Keratinocyte (primary cell): Measurements from ENCODE around the gene AUH. TPM values are rescaled to one million over a fixed set of nuclear protein-coding genes. Genes with fewer than 3 reads are reported as not detected.

Source experiments
- DNase-seq: peaks from one replicate; pipeline ENCODE4 v3.0.0-alpha.2; 2011; ENCODE audit warnings: low read depth, missing footprints, low spot score
- FAIRE-seq: peaks from 2 replicates; lab custom pipeline; 2011; peaks lifted over from hg19 to GRCh38; lab: Jason Lieb, UNC
- H2AFZ ChIP-seq: 2 replicates; pipeline ENCODE4 v1.6.0; 2012; ENCODE audit warnings: low read length, control low read depth, inconsistent platforms; ENCODE audit not compliant: control insufficient read depth
- H3K27ac ChIP-seq: 2 replicates; pipeline ENCODE4 v1.5.1; 2011; ENCODE audit warnings: low read length; ENCODE audit not compliant: control insufficient read depth, insufficient read depth
- H3K27me3 ChIP-seq: 3 replicates; pipeline ENCODE4 v1.6.0; 2011; ENCODE audit warnings: low read length; ENCODE audit not compliant: control insufficient read depth, insufficient read depth; ENCODE audit errors: extremely low read depth
- H3K36me3 ChIP-seq, 2 experiments: 2 replicates in 1 of 2; 3 replicates in 1 of 2; pipeline ENCODE4 v1.5.1; 2011; ENCODE audit warnings: low read length in 2 of 2, mild to moderate bottlenecking in 1 of 2; ENCODE audit not compliant: control insufficient read depth in 2 of 2, insufficient read depth in 2 of 2; ENCODE audit errors: extremely low read depth in 1 of 2
- H3K4me1 ChIP-seq: 3 replicates; pipeline ENCODE4 v1.5.1; 2011; ENCODE audit warnings: low read length; ENCODE audit not compliant: control insufficient read depth, insufficient read depth; ENCODE audit errors: extremely low read depth
- H3K4me2 ChIP-seq: 3 replicates; pipeline ENCODE4 v1.6.0; 2011; ENCODE audit warnings: low read depth, low read length; ENCODE audit not compliant: control insufficient read depth, insufficient read depth; ENCODE audit errors: extremely low read depth
- H3K4me3 ChIP-seq, 3 experiments: fragments of 200-600 bp in 1 of 3; sonication (generic) in 1 of 3; 2 replicates in 2 of 3; 3 replicates in 1 of 3; pipeline ENCODE4 v1.5.1; 2011 to 2016; ENCODE audit warnings: low read length in 3 of 3, mild to moderate bottlenecking in 3 of 3, control low read depth in 2 of 3, inconsistent platforms in 1 of 3, low read depth in 1 of 3, mixed read lengths in 1 of 3, mixed run types in 1 of 3, moderate library complexity in 1 of 3; ENCODE audit not compliant: control insufficient read depth in 2 of 3, insufficient read depth in 2 of 3; ENCODE audit errors: extremely low read depth in 1 of 3
- H3K79me2 ChIP-seq: 2 replicates; pipeline ENCODE4 v1.6.0; 2012; ENCODE audit warnings: low read length; ENCODE audit not compliant: control insufficient read depth, insufficient read depth
- H3K9ac ChIP-seq: 3 replicates; pipeline ENCODE4 v1.6.0; 2011; ENCODE audit warnings: low read length; ENCODE audit not compliant: control insufficient read depth, insufficient read depth; ENCODE audit errors: extremely low read depth
- H3K9me1 ChIP-seq: 3 replicates; pipeline ENCODE4 v1.6.0; 2011; ENCODE audit warnings: low read length; ENCODE audit not compliant: control insufficient read depth, insufficient read depth; ENCODE audit errors: extremely low read depth
- H3K9me3 ChIP-seq: 2 replicates; pipeline ENCODE4 v1.5.1; 2012; ENCODE audit warnings: low read depth, low read length; ENCODE audit not compliant: control insufficient read depth
- H4K20me1 ChIP-seq: 3 replicates; pipeline ENCODE4 v1.6.0; 2011; ENCODE audit warnings: low read length; ENCODE audit not compliant: control insufficient read depth, insufficient read depth; ENCODE audit errors: extremely low read depth
- CTCF ChIP-seq, 3 experiments: IDR thresholded peaks in 1 of 3; conservative IDR thresholded peaks in 1 of 3; optimal IDR thresholded peaks in 1 of 3; 2 replicates in 2 of 3; 3 replicates in 1 of 3; pipeline versions ENCODE3 to v1.5.1; 2011; ENCODE audit warnings: low read length in 3 of 3, mild to moderate bottlenecking in 3 of 3, moderate library complexity in 2 of 3, control low read depth in 1 of 3, inconsistent platforms in 1 of 3; ENCODE audit not compliant: insufficient read depth in 2 of 3; ENCODE audit errors: extremely low read depth in 1 of 3
- EZH2 ChIP-seq: IDR thresholded peaks from one replicate; pipeline ENCODE4 v1.6.1; 2012; ENCODE audit warnings: inconsistent platforms, mild to moderate bottlenecking, low read length, moderate library complexity
- dilution Hi-C: fragments of 300-500 bp; cut with MboI; formaldehyde crosslinking; loops from one replicate; pipeline ENCODE4 v1.7.0; 2020; ENCODE audit warnings: low sequenced_read_pairs; ENCODE audit not compliant: extremely low pct_ligation_motif_present
- polyA plus RNA-seq, 5 experiments: library from polyadenylated mRNA; depleted of rRNA in 3 of 5; stranded (reverse) in 3 of 5; stranded (forward) in 1 of 5; unstranded in 1 of 5; fragments of >200 nt; gene quantifications; 1 replicate in 1 of 5; 2 replicates in 3 of 5; 3 replicates in 1 of 5; pipeline versions ENCODE4 v1.2.1 to v1.2.3, GENCODE V29; 2011 to 2012; ENCODE audit warnings: missing spikeins in 2 of 5, low read depth in 1 of 5, low replicate concordance in 1 of 5

The AUH gene
- polyA plus RNA-seq, 1 donor (not counting 4 experiments of a cell fraction or from before 2014, with no cell fraction given) = 5.5 TPM

DNA sequence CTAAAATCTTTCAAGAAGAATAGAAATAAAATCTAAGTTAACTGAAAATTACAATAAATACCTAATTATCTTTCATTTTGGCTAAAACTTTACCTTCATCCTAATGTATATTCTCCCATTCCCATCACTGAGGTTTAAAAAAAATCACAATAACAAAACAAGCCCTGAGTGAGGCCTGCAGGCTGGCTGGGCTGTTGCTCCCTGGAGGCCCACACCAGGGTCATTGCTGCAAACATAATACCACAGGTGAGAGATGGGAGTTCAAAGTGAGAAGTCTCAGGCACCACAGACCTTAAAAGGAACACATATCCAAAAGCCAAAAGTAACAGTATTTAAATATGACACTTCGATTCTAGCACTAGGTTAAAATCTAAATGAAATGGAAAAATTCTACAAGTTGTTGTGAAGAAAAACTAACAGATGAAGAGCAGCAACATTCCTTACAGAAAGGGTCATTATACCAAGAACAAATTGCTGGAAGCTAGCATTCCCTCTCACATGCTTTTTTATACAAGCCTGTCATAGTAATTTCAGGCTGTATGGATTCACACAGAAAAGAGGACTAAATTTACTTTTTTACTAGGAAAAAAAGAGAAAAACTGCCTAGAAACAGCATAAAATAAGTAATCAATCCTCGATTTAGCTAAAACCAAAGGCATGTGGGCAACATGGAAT is 57.8 kb downstream of the AUH start:
- H3K36me3 ChIP-seq = no peaks in the 10 kb centered on the region
- DNase-seq = no peak
- H3K79me2 ChIP-seq = no peaks in the 10 kb centered on the region
- dilution Hi-C loops = no loop called here
- peaks cover 27% of the 10 kb centered on the region for H3K4me1 ChIP-seq
- H4K20me1 ChIP-seq = no peaks in the 10 kb centered on the region
- H2AFZ ChIP-seq = no peak overlapping the region
- TF ChIP-seq EZH2 = no peak
- no peak for TF ChIP-seq CTCF (optimal IDR thresholded peaks at IDR 0.05 in 1 of 3, IDR thresholded peaks at IDR 0.05 in 1 of 3, conservative IDR thresholded peaks at IDR 0.05 in 1 of 3; ENCODE audit: extremely low read depth in 1 of 3, insufficient read depth in 2 of 3, low read length in 3 of 3)
- H3K9me1 ChIP-seq = no peaks in the 10 kb centered on the region
- H3K27ac ChIP-seq = no peak overlapping the region
- no peak overlapping the region for H3K9ac ChIP-seq
- no peak overlapping the region for H3K4me2 ChIP-seq
- no peaks in the 10 kb centered on the region for H3K9me3 ChIP-seq
- H3K4me3 ChIP-seq = no peak overlapping the region
- no peak for FAIRE-seq
- H3K27me3 ChIP-seq = no peaks in the 10 kb centered on the region

DNA sequence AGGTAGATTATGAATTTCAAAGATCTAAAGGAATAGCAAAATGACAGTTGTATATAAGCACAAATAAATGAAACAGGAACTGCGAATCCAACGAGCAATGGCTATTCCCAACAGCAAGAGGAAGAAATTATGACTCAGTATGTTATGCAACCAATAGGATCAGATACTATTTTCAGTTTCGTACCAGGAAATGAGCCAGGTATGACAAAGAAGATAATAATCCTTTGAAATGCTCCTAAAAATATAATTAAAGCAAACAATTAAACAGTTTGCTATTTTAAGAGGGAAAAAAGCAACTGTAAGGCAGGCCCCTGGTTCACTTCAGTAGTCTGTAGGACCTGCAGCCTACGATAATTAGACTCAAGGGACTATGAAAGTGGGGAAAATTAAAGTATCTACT is 58.9 kb downstream of the AUH start:
- H3K27me3 ChIP-seq = no peaks in the 10 kb centered on the region
- FAIRE-seq (peak; percentile 77), DNase-seq (peak; percentile 42)
- dilution Hi-C loops = no loop called here
- no peaks in the 10 kb centered on the region for H3K36me3 ChIP-seq
- H3K4me2 ChIP-seq = peak overlapping the region; percentile 79
- H2AFZ ChIP-seq = peak overlapping the region; percentile 50
- H4K20me1 ChIP-seq = no peaks in the 10 kb centered on the region
- H3K4me3 ChIP-seq = peak overlapping the region in 2 of 3 experiments; percentile 36 to 48
- no peak overlapping the region for H3K9ac ChIP-seq
- peaks cover 27% of the 10 kb centered on the region for H3K4me1 ChIP-seq
- no peaks in the 10 kb centered on the region for H3K79me2 ChIP-seq
- H3K9me1 ChIP-seq = no peaks in the 10 kb centered on the region
- H3K9me3 ChIP-seq = no peaks in the 10 kb centered on the region
- TF ChIP-seq CTCF (optimal IDR thresholded peaks at IDR 0.05 in 1 of 3, IDR thresholded peaks at IDR 0.05 in 1 of 3, conservative IDR thresholded peaks at IDR 0.05 in 1 of 3; ENCODE audit: extremely low read depth in 1 of 3, insufficient read depth in 2 of 3, low read length in 3 of 3) (no peak), EZH2 (no peak)
- H3K27ac ChIP-seq = peak overlapping the region; percentile 72
